Stimulated activated CD4-positive, alpha-beta T cell treated with anti-CD3 and anti-CD28 coated beads, TNF-alpha, amount 100 ng/mL, for 1 hour (primary cell): ENCODE data around the gene CDH4.
"Not testable (repeated sequence)": the region's sequence is repeated elsewhere in the genome, so short reads cannot be mapped to it uniquely, and the experiment has no call there.

ENCODE experiments used
- DNase-seq, 3 donors: peaks; one replicate each; pipeline ENCODE4 v3.0.0-alpha.2; 2020; ENCODE audit warnings: low read depth in 3 of 3, low spot score in 1 of 3

CDH4 gene

GRCh38 chr20:61957961-61958715, 706.1 kb downstream of the CDH4 start:
- no peak for DNase-seq

- DNase-seq, result no peak
These were observed 707.0 kb downstream of the CDH4 start for GRCh38 chr20:61958773-61959700.

DNA sequence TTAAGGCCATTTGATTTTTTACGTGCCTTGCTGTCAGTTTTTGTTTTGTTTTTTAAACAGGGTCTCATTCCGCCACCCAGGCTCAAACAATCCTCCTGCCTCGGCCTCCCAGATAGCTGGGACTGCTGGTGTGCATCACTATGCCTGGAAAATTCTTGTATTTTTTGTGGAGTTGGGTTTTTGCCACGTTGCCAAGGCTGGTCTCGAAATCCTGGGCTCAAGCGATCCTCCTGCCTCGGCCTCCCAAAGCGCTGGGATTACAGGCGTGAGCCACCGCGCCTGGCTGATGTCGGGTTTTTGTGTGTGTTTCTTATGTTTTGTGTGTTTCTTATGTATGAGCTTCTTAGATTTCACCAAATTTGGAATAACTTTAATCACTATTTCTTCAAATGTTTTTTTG, 708.8 kb downstream of the CDH4 start:
- DNase-seq, result no peak

DNA sequence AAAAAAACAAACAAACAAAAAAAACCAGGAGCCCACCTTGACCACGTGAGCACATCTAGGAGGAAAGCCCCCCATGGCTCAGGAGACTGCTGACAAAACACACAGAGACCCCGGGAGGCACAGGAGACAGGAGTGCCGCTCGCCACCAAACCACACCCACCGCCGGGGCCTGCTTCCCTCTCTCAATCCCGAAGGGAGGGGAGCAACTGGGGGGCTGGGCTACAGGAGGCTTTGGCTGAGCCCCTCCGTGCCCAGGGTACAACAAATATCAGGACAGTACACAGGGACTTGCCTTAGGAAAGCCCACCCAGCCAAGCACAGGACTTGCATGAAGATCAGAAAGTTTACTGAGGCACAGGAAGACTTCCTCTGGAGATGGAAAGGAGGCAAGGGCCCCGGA, 711.1 kb downstream of the CDH4 start:
- DNase-seq, result no peak

- DNase-seq, result no peak
These were observed 712.0 kb downstream of the CDH4 start for GRCh38 chr20:61963885-61964674.

GRCh38 chr20:61964675-61965605, 712.9 kb downstream of the CDH4 start:
- DNase-seq, result no peak

DNA sequence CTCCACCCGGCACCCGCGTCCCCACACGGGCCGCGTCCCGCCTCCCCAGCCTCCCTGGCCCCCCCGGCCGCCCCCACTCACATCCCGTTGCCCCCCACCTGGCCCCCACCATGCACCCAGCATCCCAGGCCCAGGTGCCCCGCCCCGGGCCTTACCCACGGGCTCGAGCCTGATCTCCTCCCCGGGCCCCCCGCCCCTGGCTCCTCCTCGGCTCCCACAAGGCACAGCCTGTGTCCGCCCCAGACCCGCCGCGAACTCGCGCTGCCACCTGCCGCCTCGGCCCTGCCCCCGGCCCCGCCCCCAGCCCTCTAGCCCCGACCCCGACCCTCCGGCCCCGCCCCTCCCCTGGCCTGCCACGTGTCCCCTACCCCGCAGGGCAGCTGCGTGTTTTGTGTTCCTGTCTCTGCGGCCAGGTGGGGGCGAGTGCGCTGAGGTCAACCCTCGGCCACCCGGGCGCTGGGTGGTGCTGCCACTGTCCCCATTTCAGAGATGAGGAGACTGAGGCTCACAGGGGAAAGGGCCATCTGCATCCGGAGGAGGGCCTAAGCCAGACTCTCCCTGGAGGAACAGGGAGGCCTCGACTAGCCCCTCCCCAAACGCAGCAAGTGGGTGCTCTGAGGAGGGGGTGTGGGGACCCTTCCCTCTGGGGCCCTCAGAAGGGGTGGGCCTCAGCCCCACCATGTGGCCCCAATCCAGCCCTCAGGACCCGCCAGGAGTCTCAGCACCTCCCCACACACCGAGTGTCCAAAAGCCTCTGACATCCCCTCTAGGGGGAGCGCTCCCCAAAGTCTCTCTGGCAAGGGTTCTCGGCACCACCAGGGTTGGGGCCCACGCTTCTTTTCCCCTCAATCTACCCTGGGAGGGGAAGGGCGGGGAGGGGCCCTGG, 713.8 kb downstream of the CDH4 start:
- DNase-seq, result no peak

DNA sequence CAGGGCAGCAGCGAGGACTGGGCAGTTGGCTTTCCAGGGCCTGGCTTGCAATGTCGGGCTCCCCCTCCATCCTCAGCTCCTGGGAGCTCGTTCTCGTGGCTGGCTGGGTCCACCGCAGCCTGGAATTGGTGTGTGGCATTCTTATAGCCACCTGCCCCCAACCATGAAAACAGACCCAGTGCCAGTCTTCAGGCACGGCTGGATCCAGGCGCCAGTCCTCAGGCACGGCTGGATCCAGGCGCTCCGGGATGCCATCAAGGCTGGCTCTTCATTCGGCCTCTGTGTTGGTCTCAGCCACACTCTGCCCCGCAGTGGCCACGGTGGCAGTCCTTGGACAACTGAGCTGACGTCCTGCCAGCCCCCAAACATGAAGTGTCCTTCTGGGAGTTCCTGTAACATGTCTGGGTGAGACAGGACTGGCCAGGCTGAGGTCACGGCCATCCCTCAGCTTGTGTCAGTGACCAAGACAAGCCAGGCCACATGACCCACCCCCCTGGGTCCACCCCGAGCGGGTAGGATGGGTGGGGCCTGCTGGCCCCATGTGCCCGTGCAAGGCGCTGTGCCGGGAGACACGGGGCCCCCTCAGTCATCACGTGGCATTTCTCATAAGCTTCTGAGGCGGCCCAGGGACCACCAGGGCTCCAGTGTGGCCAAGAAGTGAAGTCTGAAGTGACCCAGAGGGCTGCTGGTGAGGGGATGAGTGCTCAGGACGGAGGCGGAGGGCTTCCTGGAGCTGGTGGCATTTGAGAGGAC, 714.6 kb downstream of the CDH4 start:
- DNase-seq, result no peak

DNA sequence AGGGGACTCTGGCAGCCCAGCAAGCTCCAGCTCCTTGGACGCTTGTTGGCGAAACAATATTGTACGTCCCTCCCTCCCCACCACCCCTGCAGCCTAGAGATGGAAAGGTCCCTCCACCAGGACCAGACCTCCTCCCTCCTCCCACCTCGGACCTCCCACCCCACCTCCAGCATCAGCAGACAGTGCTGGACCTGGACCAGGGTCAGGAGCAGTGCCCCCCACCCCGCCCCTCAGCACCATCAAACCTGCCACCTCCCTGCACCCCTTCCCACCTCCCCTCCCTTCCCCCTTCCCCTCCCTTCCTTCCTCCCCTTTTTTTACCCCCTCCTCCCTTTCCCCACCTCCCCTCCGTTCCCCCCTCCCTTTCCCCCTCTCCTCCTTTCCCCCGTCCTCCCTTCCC, 715.2 kb downstream of the CDH4 start:
- no peak for DNase-seq

DNA sequence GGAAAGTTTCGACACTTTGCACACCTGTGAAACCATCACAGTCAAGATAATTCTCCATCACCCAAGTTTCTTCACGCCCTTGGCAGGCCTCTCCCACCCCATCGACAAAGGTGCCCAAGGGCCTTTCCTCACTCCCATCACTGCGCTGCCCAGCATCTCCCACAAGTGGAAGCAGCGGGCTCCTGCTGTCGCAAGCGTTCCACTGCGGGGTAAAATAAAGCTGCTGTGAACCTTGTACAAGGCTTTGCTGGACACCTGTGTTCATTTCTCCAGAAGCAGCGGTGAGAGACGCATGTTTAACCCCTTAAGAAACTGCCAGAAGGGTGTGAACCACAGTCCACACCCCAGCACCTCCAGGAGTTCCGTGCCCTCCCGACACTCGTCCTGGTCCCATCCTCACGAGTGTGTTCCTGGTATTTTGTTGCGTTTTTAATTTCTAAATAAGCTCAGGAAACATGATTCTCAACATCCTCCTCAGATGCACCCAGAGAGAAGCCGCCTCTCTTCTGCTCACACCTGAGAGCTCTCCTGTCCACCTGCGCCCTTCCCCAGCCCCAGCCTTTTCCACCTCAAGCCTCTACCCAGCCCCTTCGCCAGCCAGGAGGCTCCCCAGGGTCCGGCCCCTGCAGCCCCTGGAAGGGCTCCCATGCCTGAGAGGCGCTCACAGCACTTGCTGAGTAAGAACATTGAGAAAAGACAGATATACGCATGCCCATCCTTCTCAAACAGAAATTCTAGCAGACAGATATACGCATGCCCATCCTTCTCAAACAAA, 716.2 kb downstream of the CDH4 start:
- DNase-seq, result no peak

- no peak for DNase-seq
These were observed 716.9 kb downstream of the CDH4 start for GRCh38 chr20:61968932-61969331.

GRCh38 chr20:61969806-61970205, 717.7 kb downstream of the CDH4 start:
- DNase-seq, result no peak

DNA sequence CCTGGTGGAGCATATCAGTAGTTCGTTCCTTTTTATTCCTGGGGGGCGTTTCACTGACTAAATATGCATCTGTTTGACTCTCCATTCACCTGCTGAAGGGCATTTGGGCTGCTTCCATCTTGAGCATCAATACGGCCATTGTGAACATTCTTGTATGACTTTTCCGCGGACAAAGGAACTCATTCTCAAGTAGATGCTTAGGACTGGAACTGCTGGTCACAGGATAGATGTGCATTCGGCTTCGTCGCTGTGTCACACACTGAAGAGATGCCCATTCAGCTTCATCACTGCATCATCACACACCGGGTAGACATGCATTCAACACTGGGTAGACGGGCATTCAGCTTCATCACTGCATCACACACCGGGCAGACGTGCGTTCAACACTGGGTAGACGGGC, 718.3 kb downstream of the CDH4 start:
- DNase-seq, result no peak

GRCh38 chr20:61971595-61971994, 719.5 kb downstream of the CDH4 start:
- not testable (repeated sequence) for DNase-seq

- no peak for DNase-seq
These were observed 720.8 kb downstream of the CDH4 start for GRCh38 chr20:61972636-61973508.

DNA sequence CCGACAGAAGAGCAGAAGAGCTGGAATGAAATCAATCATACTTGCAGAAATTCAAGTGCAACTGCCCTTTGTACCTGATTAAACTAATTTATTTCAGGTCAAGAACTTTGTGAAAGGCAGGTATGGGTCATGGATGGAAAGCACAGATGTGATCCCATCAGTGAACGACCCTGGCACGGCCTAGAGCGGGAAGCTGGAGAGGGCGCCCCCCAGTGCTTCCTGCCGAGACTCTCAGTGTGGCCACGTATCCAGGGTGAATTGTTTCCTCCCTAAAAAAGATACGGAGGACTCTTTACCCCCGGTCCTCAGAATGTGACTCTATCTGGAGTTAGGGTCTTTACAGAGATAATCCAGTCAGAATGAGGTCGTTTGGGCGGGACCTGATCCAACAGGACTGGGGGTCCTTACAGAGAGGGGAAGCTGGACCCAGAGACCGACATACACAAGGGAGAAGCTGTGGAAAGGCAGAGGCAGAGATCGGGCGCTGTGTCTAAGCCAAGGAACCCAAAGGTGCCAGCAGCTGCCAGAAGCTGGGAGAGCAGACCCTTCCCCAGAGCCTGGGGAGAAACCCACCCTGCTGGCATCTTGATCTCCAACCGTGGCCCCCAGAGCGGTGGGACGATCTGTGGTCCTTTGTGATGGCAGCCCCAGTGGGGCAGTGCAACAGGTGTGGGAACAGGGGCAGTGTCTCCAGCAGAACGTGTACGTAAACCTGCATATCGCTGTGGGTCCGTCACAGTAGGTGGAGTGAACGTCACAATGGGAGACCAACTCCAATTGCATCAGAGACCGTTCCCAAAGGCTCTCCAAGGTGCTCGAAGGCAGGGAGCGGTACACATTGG, 721.7 kb downstream of the CDH4 start:
- no peak for DNase-seq
